Neural cell (in vitro differentiated cells): ENCODE results near the gene OLFML2B. TPM values are rescaled to one million over a fixed set of nuclear protein-coding genes. Genes with fewer than 3 reads are reported as not detected.

ENCODE experiments used
- H2AFZ ChIP-seq: fragments of 200-600, 300-800 bp; sonication (generic), shearing (Covaris generic); 2 replicates; pipeline ENCODE4 v1.6.0; 2014; ENCODE audit warnings: low read depth, mild to moderate bottlenecking, antibody characterized with exemption, low read length, moderate library complexity
- H3F3A ChIP-seq: fragments of 200-600 bp; shearing (Covaris generic); 2 replicates; pipeline ENCODE4 v1.6.1; 2016; ENCODE audit warnings: mild to moderate bottlenecking, moderate library complexity, mixed read lengths, antibody characterized with exemption, low read length; ENCODE audit not compliant: insufficient read depth, poor library complexity, severe bottlenecking
- H3K27ac ChIP-seq: fragments of 200-600, 300-800 bp; sonication (generic), shearing (Covaris generic); 2 replicates; pipeline ENCODE4 v1.5.1; 2014; ENCODE audit warnings: mild to moderate bottlenecking, low read length, moderate library complexity
- H3K27me3 ChIP-seq: fragments of 300-800, 200-600 bp; sonication (generic), shearing (Covaris generic); 2 replicates; pipeline ENCODE4 v1.6.0; 2014; ENCODE audit warnings: mild to moderate bottlenecking, low read depth, low read length, moderate library complexity; ENCODE audit not compliant: insufficient read depth
- H3K36me3 ChIP-seq: fragments of 300-800, 200-600 bp; sonication (generic), shearing (Covaris generic); 2 replicates; pipeline ENCODE4 v1.5.1; 2014; ENCODE audit warnings: mild to moderate bottlenecking, antibody characterized with exemption, low read length, moderate library complexity; ENCODE audit not compliant: insufficient read depth
- H3K4me2 ChIP-seq: fragments of 300-800, 200-600 bp; sonication (generic), shearing (Covaris generic); 2 replicates; pipeline ENCODE4 v1.6.0; 2014; ENCODE audit warnings: mild to moderate bottlenecking, low read length
- H3K4me3 ChIP-seq: fragments of 300-800, 200-600 bp; sonication (generic), shearing (Covaris generic); 2 replicates; pipeline ENCODE4 v1.5.1; 2014; ENCODE audit warnings: mild to moderate bottlenecking, low read length, moderate library complexity
- H3K79me2 ChIP-seq: fragments of 200-600 bp; shearing (Covaris generic); replicated peaks from 2 replicates; pipeline ENCODE4 v1.6.0; 2014; ENCODE audit warnings: mild to moderate bottlenecking, low read length, moderate library complexity; ENCODE audit not compliant: insufficient read depth
- H3K9ac ChIP-seq: fragments of 300-800, 200-600 bp; sonication (generic), shearing (Covaris generic); 2 replicates; pipeline ENCODE4 v1.6.1; 2016; ENCODE audit warnings: mild to moderate bottlenecking, low read length, mixed read lengths
- H3K9me2 ChIP-seq: fragments of 200-600 bp; shearing (Covaris generic); 2 replicates; pipeline ENCODE4 v1.6.1; 2016; ENCODE audit warnings: mild to moderate bottlenecking, low read length, mixed read lengths; ENCODE audit not compliant: insufficient read depth
- H3K9me3 ChIP-seq: fragments of 200-600, 300-800 bp; sonication (generic), shearing (Covaris generic); 2 replicates; pipeline ENCODE4 v1.6.1; 2016; ENCODE audit warnings: mild to moderate bottlenecking, mixed run types, low read length, moderate library complexity, mixed read lengths
- H4K20me1 ChIP-seq: fragments of 200-600 bp; shearing (Covaris generic); 2 replicates; pipeline ENCODE4 v1.6.1; 2016; ENCODE audit warnings: mild to moderate bottlenecking, mixed run types; ENCODE audit not compliant: insufficient read depth
- EP300 ChIP-seq: fragments of 450-650 bp; conservative IDR thresholded peaks from 2 replicates; pipeline ENCODE4 v1.6.1; 2014; ENCODE audit warnings: antibody characterized with exemption, mild to moderate bottlenecking, moderate library complexity; ENCODE audit not compliant: poor library complexity, severe bottlenecking
- EZH2 ChIP-seq: fragments of 200-600, 300-800 bp; shearing (Covaris generic), sonication (generic); IDR thresholded peaks from 2 replicates; pipeline ENCODE4 v1.6.1; 2014; ENCODE audit warnings: antibody characterized with exemption, low read length, borderline replicate concordance, mild to moderate bottlenecking; ENCODE audit not compliant: insufficient read depth, poor library complexity, severe bottlenecking
- MXI1 ChIP-seq: fragments of 450-650 bp; conservative IDR thresholded peaks from 2 replicates; pipeline ENCODE4 v1.6.1; 2014; ENCODE audit warnings: antibody characterized with exemption, mild to moderate bottlenecking; ENCODE audit not compliant: poor library complexity, severe bottlenecking
- POLR2AphosphoS5 ChIP-seq: IDR thresholded peaks from 2 replicates; pipeline ENCODE4 v1.6.1; 2012
- RAD21 ChIP-seq: fragments of 450-650 bp; conservative IDR thresholded peaks from 2 replicates; pipeline ENCODE4 v1.6.1; 2014; ENCODE audit warnings: antibody characterized with exemption, mild to moderate bottlenecking, moderate library complexity
- SMC3 ChIP-seq: fragments of 450-650 bp; conservative IDR thresholded peaks from 2 replicates; pipeline ENCODE4 v1.6.1; 2014; ENCODE audit warnings: antibody characterized with exemption, mild to moderate bottlenecking, moderate library complexity; ENCODE audit not compliant: poor library complexity
- TAF1 ChIP-seq: IDR thresholded peaks from 2 replicates; pipeline ENCODE4 v1.6.1; 2012; ENCODE audit warnings: low read depth
- polyA plus RNA-seq: library from polyadenylated mRNA; depleted of rRNA; stranded (reverse); fragments of >200 nt; gene quantifications from 2 replicates; pipeline ENCODE4 v1.2.3, GENCODE V29; 2014
- TF ChIP-seq, protein P1 (sequence below): fragments of 450-650 bp; IDR thresholded peaks from 2 replicates; pipeline ENCODE4 v1.5.1; 2014; ENCODE audit warnings: antibody characterized with exemption, mild to moderate bottlenecking, moderate library complexity; ENCODE audit not compliant: poor library complexity, severe bottlenecking
- TF ChIP-seq, protein P2 (sequence below): IDR thresholded peaks from 2 replicates; pipeline ENCODE4 v1.6.1; 2012; ENCODE audit warnings: borderline replicate concordance

Gene OLFML2B
- polyA plus RNA-seq, 1 donor from 2014 or later, result 0.78 TPM

DNA sequence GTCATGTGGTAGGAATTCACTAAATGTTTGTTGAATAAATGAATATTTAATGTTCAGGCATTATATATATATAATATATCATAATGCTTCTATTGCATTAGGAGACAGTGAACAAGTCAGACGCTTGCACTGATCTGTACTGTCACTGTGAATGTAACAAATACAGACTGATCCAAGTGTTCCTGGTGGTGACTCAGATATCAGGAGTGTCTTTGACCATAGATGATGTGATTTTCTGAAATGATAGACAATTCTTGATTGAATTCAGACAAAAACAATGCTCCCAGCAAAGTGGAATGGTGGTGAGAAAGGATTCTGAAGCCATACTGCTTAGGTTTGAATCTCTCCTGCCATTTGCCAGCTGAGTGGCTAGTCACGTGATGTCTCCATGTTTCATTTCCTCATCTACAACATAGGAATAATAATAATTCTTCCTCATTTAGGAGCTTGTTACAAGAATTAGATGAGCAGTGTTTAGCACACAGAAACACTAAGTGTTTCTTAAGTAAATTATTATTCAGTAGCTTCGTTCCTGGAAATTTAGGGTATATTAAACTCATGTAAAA, 71.0 kb downstream of the OLFML2B start:
- no peak overlapping the region for H3K4me2 ChIP-seq
- no peaks in the 10 kb centered on the region for H3K79me2 ChIP-seq
- no peaks in the 10 kb centered on the region for H3K9me3 ChIP-seq
- no peaks in the 10 kb centered on the region for H3K36me3 ChIP-seq
- TF ChIP-seq SMC3 (no peak), EZH2 (no peak), POLR2AphosphoS5 (no peak), TAF1 (no peak)
- TF ChIP-seq, protein P1, sequence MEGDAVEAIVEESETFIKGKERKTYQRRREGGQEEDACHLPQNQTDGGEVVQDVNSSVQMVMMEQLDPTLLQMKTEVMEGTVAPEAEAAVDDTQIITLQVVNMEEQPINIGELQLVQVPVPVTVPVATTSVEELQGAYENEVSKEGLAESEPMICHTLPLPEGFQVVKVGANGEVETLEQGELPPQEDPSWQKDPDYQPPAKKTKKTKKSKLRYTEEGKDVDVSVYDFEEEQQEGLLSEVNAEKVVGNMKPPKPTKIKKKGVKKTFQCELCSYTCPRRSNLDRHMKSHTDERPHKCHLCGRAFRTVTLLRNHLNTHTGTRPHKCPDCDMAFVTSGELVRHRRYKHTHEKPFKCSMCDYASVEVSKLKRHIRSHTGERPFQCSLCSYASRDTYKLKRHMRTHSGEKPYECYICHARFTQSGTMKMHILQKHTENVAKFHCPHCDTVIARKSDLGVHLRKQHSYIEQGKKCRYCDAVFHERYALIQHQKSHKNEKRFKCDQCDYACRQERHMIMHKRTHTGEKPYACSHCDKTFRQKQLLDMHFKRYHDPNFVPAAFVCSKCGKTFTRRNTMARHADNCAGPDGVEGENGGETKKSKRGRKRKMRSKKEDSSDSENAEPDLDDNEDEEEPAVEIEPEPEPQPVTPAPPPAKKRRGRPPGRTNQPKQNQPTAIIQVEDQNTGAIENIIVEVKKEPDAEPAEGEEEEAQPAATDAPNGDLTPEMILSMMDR, result no peak
- H3F3A ChIP-seq, result no peaks in the 10 kb centered on the region
- H2AFZ ChIP-seq, result no peak overlapping the region
- H3K4me3 ChIP-seq, result no peak overlapping the region
- H3K27me3 ChIP-seq, result no peaks in the 10 kb centered on the region
- H4K20me1 ChIP-seq, result no peaks in the 10 kb centered on the region
- H3K9ac ChIP-seq, result no peak overlapping the region
- no peak overlapping the region for H3K27ac ChIP-seq
- no peaks in the 10 kb centered on the region for H3K9me2 ChIP-seq

DNA sequence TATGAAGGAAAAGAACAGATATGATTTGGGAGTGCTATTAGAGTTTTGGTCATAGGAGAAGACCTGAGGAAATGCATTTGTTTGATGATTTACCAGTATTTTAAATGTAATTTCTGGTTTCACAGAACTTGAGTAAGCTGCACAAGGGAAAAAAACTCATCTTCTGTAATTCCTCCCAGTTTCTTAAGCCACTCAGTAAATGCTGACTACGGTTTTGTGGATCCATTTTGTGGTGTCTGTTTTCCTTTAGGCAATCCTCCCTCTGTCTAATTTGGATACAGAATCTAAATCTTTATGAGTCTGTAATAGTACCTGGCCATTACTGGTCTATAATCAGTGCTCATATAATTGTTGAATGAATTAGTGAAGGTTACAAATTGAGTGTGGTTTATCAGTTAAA, 72.0 kb downstream of the OLFML2B start:
- H3K79me2 ChIP-seq, result no peaks in the 10 kb centered on the region
- H3K9me3 ChIP-seq, result no peaks in the 10 kb centered on the region
- H3K4me3 ChIP-seq, result no peak overlapping the region
- H3K36me3 ChIP-seq, result no peaks in the 10 kb centered on the region
- H2AFZ ChIP-seq, result no peak overlapping the region
- no peak overlapping the region for H3K4me2 ChIP-seq
- H3K27me3 ChIP-seq, result no peaks in the 10 kb centered on the region
- TF ChIP-seq TAF1 (no peak), SMC3 (no peak), EZH2 (no peak), EP300 (no peak), MXI1 (no peak), RAD21 (no peak), POLR2AphosphoS5 (no peak)
- TF ChIP-seq, protein P2, sequence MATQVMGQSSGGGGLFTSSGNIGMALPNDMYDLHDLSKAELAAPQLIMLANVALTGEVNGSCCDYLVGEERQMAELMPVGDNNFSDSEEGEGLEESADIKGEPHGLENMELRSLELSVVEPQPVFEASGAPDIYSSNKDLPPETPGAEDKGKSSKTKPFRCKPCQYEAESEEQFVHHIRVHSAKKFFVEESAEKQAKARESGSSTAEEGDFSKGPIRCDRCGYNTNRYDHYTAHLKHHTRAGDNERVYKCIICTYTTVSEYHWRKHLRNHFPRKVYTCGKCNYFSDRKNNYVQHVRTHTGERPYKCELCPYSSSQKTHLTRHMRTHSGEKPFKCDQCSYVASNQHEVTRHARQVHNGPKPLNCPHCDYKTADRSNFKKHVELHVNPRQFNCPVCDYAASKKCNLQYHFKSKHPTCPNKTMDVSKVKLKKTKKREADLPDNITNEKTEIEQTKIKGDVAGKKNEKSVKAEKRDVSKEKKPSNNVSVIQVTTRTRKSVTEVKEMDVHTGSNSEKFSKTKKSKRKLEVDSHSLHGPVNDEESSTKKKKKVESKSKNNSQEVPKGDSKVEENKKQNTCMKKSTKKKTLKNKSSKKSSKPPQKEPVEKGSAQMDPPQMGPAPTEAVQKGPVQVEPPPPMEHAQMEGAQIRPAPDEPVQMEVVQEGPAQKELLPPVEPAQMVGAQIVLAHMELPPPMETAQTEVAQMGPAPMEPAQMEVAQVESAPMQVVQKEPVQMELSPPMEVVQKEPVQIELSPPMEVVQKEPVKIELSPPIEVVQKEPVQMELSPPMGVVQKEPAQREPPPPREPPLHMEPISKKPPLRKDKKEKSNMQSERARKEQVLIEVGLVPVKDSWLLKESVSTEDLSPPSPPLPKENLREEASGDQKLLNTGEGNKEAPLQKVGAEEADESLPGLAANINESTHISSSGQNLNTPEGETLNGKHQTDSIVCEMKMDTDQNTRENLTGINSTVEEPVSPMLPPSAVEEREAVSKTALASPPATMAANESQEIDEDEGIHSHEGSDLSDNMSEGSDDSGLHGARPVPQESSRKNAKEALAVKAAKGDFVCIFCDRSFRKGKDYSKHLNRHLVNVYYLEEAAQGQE, result no peak
- TF ChIP-seq, protein P1, result no peak
- no peaks in the 10 kb centered on the region for H3F3A ChIP-seq
- no peak overlapping the region for H3K9ac ChIP-seq
- no peaks in the 10 kb centered on the region for H3K9me2 ChIP-seq
- no peak overlapping the region for H3K27ac ChIP-seq
- no peaks in the 10 kb centered on the region for H4K20me1 ChIP-seq
